Kidney epithelial cell (primary cell): ENCODE data around the gene RICTOR. TPM values are rescaled to one million over a fixed set of nuclear protein-coding genes. Genes with fewer than 3 reads are reported as not detected.
"Not testable (repeated sequence)": the region's sequence is repeated elsewhere in the genome, so short reads cannot be mapped to it uniquely, and the experiment has no call there.

Experiments
- DNase-seq: peaks from one replicate; pipeline ENCODE4 v3.0.0-alpha.2; 2010; ENCODE audit warnings: low read depth
- H3K27me3 ChIP-seq: 2 replicates; pipeline ENCODE4 v1.6.0; 2011; ENCODE audit warnings: low read length; ENCODE audit not compliant: control insufficient read depth, insufficient read depth
- H3K36me3 ChIP-seq: 2 replicates; pipeline ENCODE4 v1.5.1; 2011; ENCODE audit warnings: low read length; ENCODE audit not compliant: control insufficient read depth, insufficient read depth
- H3K4me3 ChIP-seq: 2 replicates; pipeline ENCODE4 v1.5.1; 2011; ENCODE audit warnings: low read depth, mild to moderate bottlenecking, control low read depth, low read length
- total RNA-seq: library from RNA; depleted of rRNA; stranded (reverse); fragments of >200 nt; gene quantifications from 2 replicates; pipeline ENCODE4 v1.2.3, GENCODE V29; 2015
- TF ChIP-seq, protein P1 (sequence below): IDR thresholded peaks from 2 replicates; pipeline ENCODE4 v1.5.1; 2011; ENCODE audit warnings: mild to moderate bottlenecking, moderate library complexity, low read length, control low read depth, inconsistent platforms; ENCODE audit not compliant: insufficient read depth, poor library complexity, severe bottlenecking

RICTOR gene
- total RNA-seq, 1 donor from 2014 or later: 19.9 TPM

DNA sequence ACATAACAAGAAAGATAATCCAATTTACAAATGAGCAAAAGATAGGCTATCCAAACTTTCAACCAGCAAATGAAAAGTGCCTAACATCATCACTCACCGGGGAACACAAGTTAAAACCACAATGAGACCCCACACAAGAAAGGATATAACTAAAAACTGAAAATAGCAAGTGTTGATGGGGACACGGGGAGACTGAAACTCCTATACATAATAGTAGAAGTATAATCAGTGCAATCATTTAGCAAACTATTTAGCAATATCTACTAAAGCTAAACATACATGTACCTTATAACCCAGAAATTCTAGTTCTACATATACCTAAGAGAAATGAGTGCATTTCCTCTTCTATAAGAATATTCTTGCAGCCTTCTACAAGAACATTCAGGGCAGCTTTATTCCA is 72.5 kb downstream of the RICTOR start:
- no peaks in the 10 kb centered on the region for H3K36me3 ChIP-seq
- TF ChIP-seq, protein P1, sequence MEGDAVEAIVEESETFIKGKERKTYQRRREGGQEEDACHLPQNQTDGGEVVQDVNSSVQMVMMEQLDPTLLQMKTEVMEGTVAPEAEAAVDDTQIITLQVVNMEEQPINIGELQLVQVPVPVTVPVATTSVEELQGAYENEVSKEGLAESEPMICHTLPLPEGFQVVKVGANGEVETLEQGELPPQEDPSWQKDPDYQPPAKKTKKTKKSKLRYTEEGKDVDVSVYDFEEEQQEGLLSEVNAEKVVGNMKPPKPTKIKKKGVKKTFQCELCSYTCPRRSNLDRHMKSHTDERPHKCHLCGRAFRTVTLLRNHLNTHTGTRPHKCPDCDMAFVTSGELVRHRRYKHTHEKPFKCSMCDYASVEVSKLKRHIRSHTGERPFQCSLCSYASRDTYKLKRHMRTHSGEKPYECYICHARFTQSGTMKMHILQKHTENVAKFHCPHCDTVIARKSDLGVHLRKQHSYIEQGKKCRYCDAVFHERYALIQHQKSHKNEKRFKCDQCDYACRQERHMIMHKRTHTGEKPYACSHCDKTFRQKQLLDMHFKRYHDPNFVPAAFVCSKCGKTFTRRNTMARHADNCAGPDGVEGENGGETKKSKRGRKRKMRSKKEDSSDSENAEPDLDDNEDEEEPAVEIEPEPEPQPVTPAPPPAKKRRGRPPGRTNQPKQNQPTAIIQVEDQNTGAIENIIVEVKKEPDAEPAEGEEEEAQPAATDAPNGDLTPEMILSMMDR: no peak
- H3K27me3 ChIP-seq: no peaks in the 10 kb centered on the region
- DNase-seq: no peak
- H3K4me3 ChIP-seq: no peak overlapping the region

DNA sequence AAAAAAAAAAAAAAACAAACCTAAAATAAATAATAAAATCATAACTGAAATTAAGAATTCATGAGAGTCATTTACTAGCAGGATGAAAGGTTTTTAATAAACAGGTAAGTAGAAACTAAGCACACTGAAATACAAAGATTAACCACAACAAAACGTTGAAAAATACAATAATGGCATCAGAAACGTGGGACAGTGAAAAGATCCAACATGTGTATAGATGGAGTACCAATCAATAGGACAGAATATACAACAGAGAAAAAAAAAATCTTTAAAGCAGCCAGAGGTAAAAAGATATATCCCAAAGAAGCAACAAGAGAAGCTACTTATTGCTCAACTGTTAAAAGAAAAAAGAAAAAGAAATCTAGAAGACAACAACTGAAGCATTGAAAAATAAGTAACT is 75.2 kb downstream of the RICTOR start:
- no peak for DNase-seq
- Histone ChIP-seq H3K27me3 (no peaks in the 10 kb centered on the region), H3K36me3 (no peaks in the 10 kb centered on the region), H3K4me3 (no peak overlapping the region)
- TF ChIP-seq, protein P1: no peak

DNA sequence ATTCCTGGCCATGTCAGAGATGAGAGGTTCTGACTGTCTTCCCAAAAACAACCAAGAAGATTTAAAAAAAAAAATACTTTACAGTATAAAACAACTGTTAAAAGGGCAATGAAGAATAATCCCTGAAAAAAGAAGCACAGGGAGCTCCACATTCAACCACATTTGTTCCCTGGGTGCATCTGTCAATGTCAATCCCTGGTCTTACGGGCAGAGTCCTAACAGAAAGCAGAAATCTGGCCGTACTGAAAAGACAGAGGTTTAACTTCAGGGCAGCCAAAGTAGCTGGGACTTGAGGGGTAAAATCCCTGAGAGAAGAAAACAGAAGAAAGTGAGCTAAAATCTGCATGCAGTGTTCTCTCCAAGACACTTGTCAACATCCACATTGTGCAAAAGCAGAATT is 76.6 kb downstream of the RICTOR start:
- DNase-seq: no peak
- Histone ChIP-seq H3K36me3 (no peaks in the 10 kb centered on the region), H3K27me3 (no peaks in the 10 kb centered on the region), H3K4me3 (no peak overlapping the region)
- TF ChIP-seq, protein P1: no peak

DNA sequence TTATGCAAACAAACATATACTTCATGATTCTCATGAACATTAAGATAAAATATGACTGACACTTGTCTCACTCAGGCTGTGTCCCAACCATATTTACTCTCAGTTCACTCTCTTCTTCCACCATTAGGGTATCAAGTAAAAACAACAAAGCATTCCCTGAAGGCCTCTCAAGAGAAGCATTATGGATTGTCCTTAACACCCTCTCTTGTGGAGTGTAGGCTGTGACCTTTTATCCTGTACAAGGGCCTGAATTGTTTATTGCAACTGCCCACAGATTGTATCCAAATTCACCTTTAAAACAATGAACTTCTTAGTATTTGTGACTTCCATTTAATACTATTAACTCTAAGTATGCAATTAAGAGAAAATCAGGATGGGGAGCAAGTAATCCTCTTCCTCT is 78.1 kb downstream of the RICTOR start:
- TF ChIP-seq, protein P1: no peak
- no peaks in the 10 kb centered on the region for H3K27me3 ChIP-seq
- H3K4me3 ChIP-seq: no peak overlapping the region
- DNase-seq: no peak
- H3K36me3 ChIP-seq: no peaks in the 10 kb centered on the region

DNA sequence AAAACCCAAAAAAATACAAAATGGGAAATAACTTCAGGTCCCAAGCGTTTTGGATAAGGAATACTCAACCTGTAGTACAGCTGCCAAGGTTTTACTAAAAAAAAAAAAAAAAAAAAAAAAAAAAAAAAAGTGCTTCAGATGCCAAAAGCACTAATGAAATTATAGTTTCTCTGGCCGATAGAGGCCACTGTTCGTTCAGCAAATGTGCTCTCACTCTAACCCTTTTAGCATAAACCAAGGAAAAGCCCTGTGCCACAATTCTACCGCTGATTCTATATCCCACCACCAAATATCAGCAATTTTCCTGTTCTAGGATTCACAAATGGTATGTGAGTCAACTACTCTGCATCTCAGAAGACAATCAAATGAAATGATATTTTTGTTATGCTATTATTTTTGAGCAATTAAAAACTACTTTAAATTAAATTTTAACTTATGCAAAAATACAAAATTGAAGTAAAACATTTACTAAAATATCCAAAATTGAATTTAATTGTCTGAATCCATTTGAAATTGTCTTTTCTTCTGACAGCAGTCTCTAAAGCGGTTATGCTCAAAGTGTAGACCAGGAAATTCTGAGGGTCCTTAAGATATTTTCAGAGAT is 79.8 kb downstream of the RICTOR start:
- Histone ChIP-seq H3K27me3 (no peaks in the 10 kb centered on the region), H3K4me3 (no peak overlapping the region), H3K36me3 (no peaks in the 10 kb centered on the region)
- DNase-seq: peak; percentile 39
- TF ChIP-seq, protein P1: peak; percentile 61

DNA sequence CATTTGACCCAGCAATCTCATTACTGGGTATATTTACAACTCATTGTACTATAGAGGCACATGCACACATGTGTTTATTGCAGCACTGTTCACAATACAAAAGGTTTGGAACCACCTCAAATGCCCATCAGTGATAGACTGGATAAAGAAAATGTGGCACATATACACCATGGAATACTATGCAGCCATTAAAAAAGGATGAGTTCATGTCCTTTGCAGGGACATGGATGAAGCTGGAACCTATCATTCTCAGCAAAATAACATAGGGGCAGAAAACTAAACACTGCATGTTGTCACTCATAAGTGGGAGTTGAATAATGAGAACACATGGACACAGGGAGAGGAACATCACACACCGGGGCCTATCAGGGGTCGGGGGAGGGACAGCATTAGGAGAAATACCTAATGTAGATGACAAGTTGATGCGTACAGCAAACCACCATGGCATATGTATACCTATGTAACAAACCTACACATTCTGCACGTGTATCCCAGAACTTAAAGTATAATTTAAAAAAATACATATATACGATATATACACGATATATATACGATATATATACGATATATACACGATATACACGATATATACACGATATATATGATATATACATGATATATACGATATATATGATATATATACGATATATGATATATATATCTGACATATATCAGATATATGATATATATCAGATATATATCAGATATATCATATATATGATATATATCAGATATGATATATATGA is 84.1 kb downstream of the RICTOR start:
- not testable (repeated sequence) for DNase-seq, H3K36me3 ChIP-seq, H3K4me3 ChIP-seq, H3K27me3 ChIP-seq
